ENCODE results near the gene EIF4G1.

EIF4G1 gene

DNA sequence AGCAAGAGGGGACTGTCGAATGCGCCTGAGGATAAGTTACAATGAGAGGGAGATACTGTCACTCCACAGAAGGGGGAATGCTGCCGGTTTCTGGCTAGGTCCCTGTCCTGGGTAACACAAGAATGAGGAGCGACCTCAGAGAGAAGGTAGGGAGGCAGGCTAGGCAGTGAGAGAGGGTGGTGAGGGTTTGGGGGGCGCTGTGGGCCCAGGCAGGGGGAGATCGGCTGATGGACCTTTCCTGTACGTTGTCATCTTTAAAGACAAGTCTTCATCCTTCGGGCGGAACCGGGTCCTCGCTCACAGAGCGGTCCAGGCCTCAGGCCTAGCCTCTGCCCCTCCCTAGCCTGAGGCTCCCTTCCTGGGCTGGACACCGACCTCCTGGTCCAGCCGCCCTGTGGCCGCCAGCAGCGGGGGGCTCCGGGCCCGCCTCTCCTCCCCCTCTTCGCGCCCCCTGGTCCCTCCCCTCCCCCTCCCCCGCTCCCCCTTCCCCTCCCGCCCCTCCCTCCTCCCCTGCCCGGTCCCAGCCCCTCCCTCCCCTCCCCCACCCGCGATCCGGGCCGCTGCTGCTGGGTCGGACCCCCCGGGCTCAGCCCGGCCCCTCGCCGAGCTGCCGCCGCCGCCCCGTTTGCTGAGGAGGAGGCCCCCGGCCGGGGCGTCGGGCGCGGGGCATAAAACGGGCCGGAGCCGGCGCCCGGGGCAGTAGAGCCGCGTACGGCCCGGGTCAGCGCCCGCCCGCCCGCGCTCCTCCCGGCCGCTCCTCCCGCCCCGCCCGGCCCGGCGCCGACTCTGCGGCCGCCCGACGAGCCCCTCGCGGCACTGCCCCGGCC is 65.2 kb downstream of the EIF4G1 start, which contains the start of gene CHRD:
Gene CHRD, plus strand, starts transcription at position 697 of the 827 bp plus-strand sequence. CDS start 265 bp downstream, outside the sequence.
- Histone ChIP-seq H3K4me3 (peak within 1 kb of the TSS; percentile 77), H3K36me3 (ENCODE audit: insufficient read depth, low read length) (no peaks in the 10 kb centered on the region), H3K9me3 (ENCODE audit: low read depth, low read length) (no peaks in the 10 kb centered on the region), H3K9ac (ENCODE audit: insufficient read length) (no peak within 1 kb of the TSS), H3K27ac (no peak within 1 kb of the TSS)
- no peak for TF ChIP-seq POLR2AphosphoS5 (IDR thresholded peaks at IDR 0.05; ENCODE audit: borderline replicate concordance, low read depth, low read length)
- TF ChIP-seq FOXP2 (optimal IDR thresholded peaks at IDR 0.05; ENCODE audit: control extremely low read depth, extremely low read length, insufficient read depth): no peak
- TF ChIP-seq EZH2 (IDR thresholded peaks at IDR 0.05): no peak
- no peak for DNase-seq (ENCODE audit: low read depth, low spot score)

DNA sequence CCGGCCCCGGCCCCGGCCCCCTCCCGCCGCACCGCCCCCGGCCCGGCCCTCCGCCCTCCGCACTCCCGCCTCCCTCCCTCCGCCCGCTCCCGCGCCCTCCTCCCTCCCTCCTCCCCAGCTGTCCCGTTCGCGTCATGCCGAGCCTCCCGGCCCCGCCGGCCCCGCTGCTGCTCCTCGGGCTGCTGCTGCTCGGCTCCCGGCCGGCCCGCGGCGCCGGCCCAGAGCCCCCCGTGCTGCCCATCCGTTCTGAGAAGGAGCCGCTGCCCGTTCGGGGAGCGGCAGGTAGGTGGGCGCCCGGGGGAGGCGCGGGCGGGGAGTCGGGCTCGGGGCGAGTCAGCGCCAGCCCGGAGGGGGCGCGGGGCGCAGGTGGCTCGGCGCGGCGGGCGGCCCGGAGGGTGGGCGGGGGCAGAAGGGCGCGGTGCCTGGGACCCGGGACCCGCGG is 65.8 kb downstream of the EIF4G1 start:
- no peak for DNase-seq (ENCODE audit: low read depth, low spot score)
- H3K36me3 ChIP-seq (ENCODE audit: insufficient read depth, low read length): no peaks in the 10 kb centered on the region
- H3K27ac ChIP-seq: no peak overlapping the region
- H3K9me3 ChIP-seq (ENCODE audit: low read depth, low read length): no peaks in the 10 kb centered on the region
- peak overlapping the region; percentile 77 for H3K4me3 ChIP-seq
- no peak overlapping the region for H3K9ac ChIP-seq (ENCODE audit: insufficient read length)
- TF ChIP-seq EZH2 (IDR thresholded peaks at IDR 0.05) (no peak), POLR2AphosphoS5 (IDR thresholded peaks at IDR 0.05; ENCODE audit: borderline replicate concordance, low read depth, low read length) (no peak), FOXP2 (optimal IDR thresholded peaks at IDR 0.05; ENCODE audit: control extremely low read depth, extremely low read length, insufficient read depth) (no peak)

GRCh38 chr3:184380627-184381260 is 66.3 kb downstream of the EIF4G1 start:
- TF ChIP-seq POLR2AphosphoS5 (IDR thresholded peaks at IDR 0.05; ENCODE audit: borderline replicate concordance, low read depth, low read length): no peak
- TF ChIP-seq EZH2 (IDR thresholded peaks at IDR 0.05): peak; percentile 81
- no peak for TF ChIP-seq FOXP2 (optimal IDR thresholded peaks at IDR 0.05; ENCODE audit: control extremely low read depth, extremely low read length, insufficient read depth)
- H3K9me3 ChIP-seq (ENCODE audit: low read depth, low read length): no peaks in the 10 kb centered on the region
- peak overlapping the region; percentile 77 for H3K4me3 ChIP-seq
- no peak overlapping the region for H3K27ac ChIP-seq
- no peak for DNase-seq (ENCODE audit: low read depth, low spot score)
- no peak overlapping the region for H3K9ac ChIP-seq (ENCODE audit: insufficient read length)
- H3K36me3 ChIP-seq (ENCODE audit: insufficient read depth, low read length): no peaks in the 10 kb centered on the region

GRCh38 chr3:184381261-184382224 is 67.1 kb downstream of the EIF4G1 start:
- no peak overlapping the region for H3K27ac ChIP-seq
- H3K36me3 ChIP-seq (ENCODE audit: insufficient read depth, low read length): no peaks in the 10 kb centered on the region
- no peak overlapping the region for H3K9ac ChIP-seq (ENCODE audit: insufficient read length)
- no peak for TF ChIP-seq EZH2 (IDR thresholded peaks at IDR 0.05)
- no peak for TF ChIP-seq POLR2AphosphoS5 (IDR thresholded peaks at IDR 0.05; ENCODE audit: borderline replicate concordance, low read depth, low read length)
- TF ChIP-seq FOXP2 (optimal IDR thresholded peaks at IDR 0.05; ENCODE audit: control extremely low read depth, extremely low read length, insufficient read depth): no peak
- no peaks in the 10 kb centered on the region for H3K9me3 ChIP-seq (ENCODE audit: low read depth, low read length)
- no peak overlapping the region for H3K4me3 ChIP-seq
- no peak for DNase-seq (ENCODE audit: low read depth, low spot score)

GRCh38 chr3:184382326-184383032 is 68.1 kb downstream of the EIF4G1 start:
- H3K4me3 ChIP-seq: no peak overlapping the region
- no peaks in the 10 kb centered on the region for H3K36me3 ChIP-seq (ENCODE audit: insufficient read depth, low read length)
- no peak overlapping the region for H3K9ac ChIP-seq (ENCODE audit: insufficient read length)
- DNase-seq (ENCODE audit: low read depth, low spot score): no peak
- no peaks in the 10 kb centered on the region for H3K9me3 ChIP-seq (ENCODE audit: low read depth, low read length)
- no peak overlapping the region for H3K27ac ChIP-seq
- TF ChIP-seq POLR2AphosphoS5 (IDR thresholded peaks at IDR 0.05; ENCODE audit: borderline replicate concordance, low read depth, low read length): no peak
- no peak for TF ChIP-seq EZH2 (IDR thresholded peaks at IDR 0.05)
- TF ChIP-seq FOXP2 (optimal IDR thresholded peaks at IDR 0.05; ENCODE audit: control extremely low read depth, extremely low read length, insufficient read depth): no peak

DNA sequence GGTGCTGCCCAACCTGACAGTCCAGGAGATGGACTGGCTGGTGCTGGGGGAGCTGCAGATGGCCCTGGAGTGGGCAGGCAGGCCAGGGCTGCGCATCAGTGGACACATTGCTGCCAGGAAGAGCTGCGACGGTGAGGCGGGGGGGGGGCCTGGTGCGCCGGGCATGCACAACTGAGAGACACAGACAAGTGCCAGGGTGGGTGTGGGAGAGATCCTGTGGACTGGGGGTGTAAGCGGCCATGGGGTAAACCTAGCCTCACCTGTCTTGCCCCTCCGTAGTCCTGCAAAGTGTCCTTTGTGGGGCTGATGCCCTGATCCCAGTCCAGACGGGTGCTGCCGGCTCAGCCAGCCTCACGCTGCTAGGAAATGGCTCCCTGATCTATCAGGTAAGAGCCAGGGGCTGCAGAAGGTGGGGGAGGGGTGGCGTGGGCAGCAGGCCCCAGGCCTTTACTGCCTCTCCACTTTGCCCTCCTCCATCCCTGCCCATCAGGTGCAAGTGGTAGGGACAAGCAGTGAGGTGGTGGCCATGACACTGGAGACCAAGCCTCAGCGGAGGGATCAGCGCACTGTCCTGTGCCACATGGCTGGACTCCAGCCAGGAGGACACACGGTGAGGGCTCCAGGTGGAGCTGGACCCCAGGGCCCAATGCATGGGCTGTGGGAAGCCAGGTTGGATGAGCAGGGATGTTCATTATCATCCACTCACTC is 68.8 kb downstream of the EIF4G1 start:
- H3K27ac ChIP-seq: no peak overlapping the region
- no peaks in the 10 kb centered on the region for H3K9me3 ChIP-seq (ENCODE audit: low read depth, low read length)
- TF ChIP-seq POLR2AphosphoS5 (IDR thresholded peaks at IDR 0.05; ENCODE audit: borderline replicate concordance, low read depth, low read length) (no peak), FOXP2 (optimal IDR thresholded peaks at IDR 0.05; ENCODE audit: control extremely low read depth, extremely low read length, insufficient read depth) (no peak), EZH2 (IDR thresholded peaks at IDR 0.05) (no peak)
- H3K9ac ChIP-seq (ENCODE audit: insufficient read length): no peak overlapping the region
- no peak for DNase-seq (ENCODE audit: low read depth, low spot score)
- no peaks in the 10 kb centered on the region for H3K36me3 ChIP-seq (ENCODE audit: insufficient read depth, low read length)
- H3K4me3 ChIP-seq: no peak overlapping the region

GRCh38 chr3:184384342-184384741 is 69.9 kb downstream of the EIF4G1 start:
- H3K4me3 ChIP-seq: no peak overlapping the region
- no peak for TF ChIP-seq POLR2AphosphoS5 (IDR thresholded peaks at IDR 0.05; ENCODE audit: borderline replicate concordance, low read depth, low read length)
- TF ChIP-seq EZH2 (IDR thresholded peaks at IDR 0.05): no peak
- no peak for TF ChIP-seq FOXP2 (optimal IDR thresholded peaks at IDR 0.05; ENCODE audit: control extremely low read depth, extremely low read length, insufficient read depth)
- H3K36me3 ChIP-seq (ENCODE audit: insufficient read depth, low read length): no peaks in the 10 kb centered on the region
- no peak overlapping the region for H3K27ac ChIP-seq
- DNase-seq (ENCODE audit: low read depth, low spot score): no peak
- H3K9ac ChIP-seq (ENCODE audit: insufficient read length): no peak overlapping the region
- no peaks in the 10 kb centered on the region for H3K9me3 ChIP-seq (ENCODE audit: low read depth, low read length)

Measured in SK-N-MC (cell line).